ENCODE measurements around the gene TRIM39. TPM values are rescaled to one million over a fixed set of nuclear protein-coding genes. Genes with fewer than 3 reads are reported as not detected.

Gene TRIM39
- total and polyA plus RNA-seq, 9 of the 15 experiments (the other 6 are each of a cell fraction or from before 2014, with no cell fraction given), result 5.6 to 17.7 (median 12.8) TPM

DNA sequence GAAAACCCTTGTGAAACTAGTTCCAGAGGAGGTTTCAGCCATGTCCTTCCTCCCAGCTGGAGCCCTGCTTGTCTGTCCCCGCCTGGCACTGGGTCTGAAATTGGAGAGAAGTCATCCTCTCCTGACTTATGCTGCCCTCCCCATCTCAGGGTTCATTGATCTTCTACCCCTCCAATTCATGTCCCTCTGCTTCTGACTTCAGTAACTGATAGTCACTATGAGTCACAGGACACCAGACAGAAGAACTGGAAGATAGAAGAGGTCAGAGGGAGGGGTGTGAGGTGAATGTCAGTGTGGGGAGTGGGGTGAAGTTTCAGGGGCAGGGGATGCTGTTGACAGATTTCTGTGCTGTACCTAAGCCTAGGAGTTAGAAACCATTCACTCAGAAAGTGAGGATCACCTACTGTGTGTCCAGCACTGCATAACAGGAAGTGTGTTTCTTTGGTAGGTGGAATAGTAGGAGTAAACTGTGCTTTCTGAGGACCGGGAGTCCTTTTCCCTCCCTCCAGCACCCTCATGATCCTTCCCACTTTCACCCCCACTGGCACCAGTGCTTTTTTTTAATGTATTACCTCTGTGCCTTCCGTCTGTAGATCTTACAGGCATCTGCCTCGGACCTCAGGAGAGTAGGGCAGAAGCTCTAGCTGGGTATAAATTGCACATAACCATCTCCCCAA lies 17.6 kb downstream of the TRIM39 start (continued):
- TF ChIP-seq, protein P1, sequence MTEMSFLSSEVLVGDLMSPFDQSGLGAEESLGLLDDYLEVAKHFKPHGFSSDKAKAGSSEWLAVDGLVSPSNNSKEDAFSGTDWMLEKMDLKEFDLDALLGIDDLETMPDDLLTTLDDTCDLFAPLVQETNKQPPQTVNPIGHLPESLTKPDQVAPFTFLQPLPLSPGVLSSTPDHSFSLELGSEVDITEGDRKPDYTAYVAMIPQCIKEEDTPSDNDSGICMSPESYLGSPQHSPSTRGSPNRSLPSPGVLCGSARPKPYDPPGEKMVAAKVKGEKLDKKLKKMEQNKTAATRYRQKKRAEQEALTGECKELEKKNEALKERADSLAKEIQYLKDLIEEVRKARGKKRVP (CRISPR knock-in tag; IDR thresholded peaks at IDR 0.05), result no peak
- TF ChIP-seq MTA2 (IDR thresholded peaks at IDR 0.05; ENCODE audit: low read depth), result peak; percentile 59
- TF ChIP-seq SRSF1 (IDR thresholded peaks at IDR 0.05; ENCODE audit: low read depth, low read length), result no peak
- peak; percentile 72 for TF ChIP-seq NEUROD1 (IDR thresholded peaks at IDR 0.05; ENCODE audit: borderline replicate concordance, low read depth, low read length, partially characterized antibody)
- no peak for TF ChIP-seq CREBBP (IDR thresholded peaks at IDR 0.05; ENCODE audit: low read depth, low read length)
- peak in 1 of 2 experiments; percentile 43; a peak in 1 of 4 replicates for TF ChIP-seq TRIM24 (IDR thresholded peaks at IDR 0.05)
- no peak for TF ChIP-seq HEY1 (CRISPR knock-in tag; IDR thresholded peaks at IDR 0.05; ENCODE audit: borderline replicate concordance)
- peak; percentile 27 for TF ChIP-seq MEIS2 (IDR thresholded peaks at IDR 0.05; ENCODE audit: partially characterized antibody)
- no peak for TF ChIP-seq ZFP36 (IDR thresholded peaks at IDR 0.05; ENCODE audit: low read depth, low read length, partially characterized antibody)
- TF ChIP-seq, protein P2, sequence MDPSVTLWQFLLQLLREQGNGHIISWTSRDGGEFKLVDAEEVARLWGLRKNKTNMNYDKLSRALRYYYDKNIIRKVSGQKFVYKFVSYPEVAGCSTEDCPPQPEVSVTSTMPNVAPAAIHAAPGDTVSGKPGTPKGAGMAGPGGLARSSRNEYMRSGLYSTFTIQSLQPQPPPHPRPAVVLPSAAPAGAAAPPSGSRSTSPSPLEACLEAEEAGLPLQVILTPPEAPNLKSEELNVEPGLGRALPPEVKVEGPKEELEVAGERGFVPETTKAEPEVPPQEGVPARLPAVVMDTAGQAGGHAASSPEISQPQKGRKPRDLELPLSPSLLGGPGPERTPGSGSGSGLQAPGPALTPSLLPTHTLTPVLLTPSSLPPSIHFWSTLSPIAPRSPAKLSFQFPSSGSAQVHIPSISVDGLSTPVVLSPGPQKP (CRISPR knock-in tag; IDR thresholded peaks at IDR 0.05), result no peak
- TF ChIP-seq ZNF583 (CRISPR knock-in tag; IDR thresholded peaks at IDR 0.05), result peak; percentile 61; the same call in 1 of the 2 replicates
- peak; percentile 96 for TF ChIP-seq FOSL1 (tag; conservative IDR thresholded peaks at IDR 0.05)
- TF ChIP-seq, protein P3, sequence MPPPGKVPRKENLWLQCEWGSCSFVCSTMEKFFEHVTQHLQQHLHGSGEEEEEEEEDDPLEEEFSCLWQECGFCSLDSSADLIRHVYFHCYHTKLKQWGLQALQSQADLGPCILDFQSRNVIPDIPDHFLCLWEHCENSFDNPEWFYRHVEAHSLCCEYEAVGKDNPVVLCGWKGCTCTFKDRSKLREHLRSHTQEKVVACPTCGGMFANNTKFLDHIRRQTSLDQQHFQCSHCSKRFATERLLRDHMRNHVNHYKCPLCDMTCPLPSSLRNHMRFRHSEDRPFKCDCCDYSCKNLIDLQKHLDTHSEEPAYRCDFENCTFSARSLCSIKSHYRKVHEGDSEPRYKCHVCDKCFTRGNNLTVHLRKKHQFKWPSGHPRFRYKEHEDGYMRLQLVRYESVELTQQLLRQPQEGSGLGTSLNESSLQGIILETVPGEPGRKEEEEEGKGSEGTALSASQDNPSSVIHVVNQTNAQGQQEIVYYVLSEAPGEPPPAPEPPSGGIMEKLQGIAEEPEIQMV (tag; conservative IDR thresholded peaks at IDR 0.05; ENCODE audit: low read depth), result peak; percentile 36; the same call in 1 of the 2 replicates
- TF ChIP-seq ZC3H8 (IDR thresholded peaks at IDR 0.05), result no peak
- peak; percentile 64 for TF ChIP-seq NR2C1 (IDR thresholded peaks at IDR 0.05)
- TF ChIP-seq NR2C1 (tag; IDR thresholded peaks at IDR 0.05), result peak; percentile 86
- TF ChIP-seq, protein P4, sequence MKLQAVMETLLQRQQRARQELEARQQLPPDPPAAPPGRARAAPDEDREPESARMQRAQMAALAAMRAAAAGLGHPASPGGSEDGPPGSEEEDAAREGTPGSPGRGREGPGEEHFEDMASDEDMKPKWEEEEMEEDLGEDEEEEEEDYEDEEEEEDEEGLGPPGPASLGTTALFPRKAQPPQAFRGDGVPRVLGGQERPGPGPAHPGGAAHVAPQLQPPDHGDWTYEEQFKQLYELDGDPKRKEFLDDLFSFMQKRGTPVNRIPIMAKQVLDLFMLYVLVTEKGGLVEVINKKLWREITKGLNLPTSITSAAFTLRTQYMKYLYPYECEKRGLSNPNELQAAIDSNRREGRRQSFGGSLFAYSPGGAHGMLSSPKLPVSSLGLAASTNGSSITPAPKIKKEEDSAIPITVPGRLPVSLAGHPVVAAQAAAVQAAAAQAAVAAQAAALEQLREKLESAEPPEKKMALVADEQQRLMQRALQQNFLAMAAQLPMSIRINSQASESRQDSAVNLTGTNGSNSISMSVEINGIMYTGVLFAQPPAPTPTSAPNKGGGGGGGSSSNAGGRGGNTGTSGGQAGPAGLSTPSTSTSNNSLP (IDR thresholded peaks at IDR 0.05; ENCODE audit: borderline replicate concordance, low read depth, low read length), result no peak
- TF ChIP-seq, protein P5, sequence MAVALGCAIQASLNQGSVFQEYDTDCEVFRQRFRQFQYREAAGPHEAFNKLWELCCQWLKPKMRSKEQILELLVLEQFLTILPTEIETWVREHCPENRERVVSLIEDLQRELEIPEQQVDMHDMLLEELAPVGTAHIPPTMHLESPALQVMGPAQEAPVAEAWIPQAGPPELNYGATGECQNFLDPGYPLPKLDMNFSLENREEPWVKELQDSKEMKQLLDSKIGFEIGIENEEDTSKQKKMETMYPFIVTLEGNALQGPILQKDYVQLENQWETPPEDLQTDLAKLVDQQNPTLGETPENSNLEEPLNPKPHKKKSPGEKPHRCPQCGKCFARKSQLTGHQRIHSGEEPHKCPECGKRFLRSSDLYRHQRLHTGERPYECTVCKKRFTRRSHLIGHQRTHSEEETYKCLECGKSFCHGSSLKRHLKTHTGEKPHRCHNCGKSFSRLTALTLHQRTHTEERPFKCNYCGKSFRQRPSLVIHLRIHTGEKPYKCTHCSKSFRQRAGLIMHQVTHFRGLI (CRISPR knock-in tag; IDR thresholded peaks at IDR 0.05), result 0 out of 2 replicates have a peak, but pooled peaks have one; percentile 23
- no peak for TF ChIP-seq ZNF444 (CRISPR knock-in tag; IDR thresholded peaks at IDR 0.05)
- no peak for TF ChIP-seq CEBPG (CRISPR knock-in tag; IDR thresholded peaks at IDR 0.05)
- no peak for TF ChIP-seq CEBPG (tag; conservative IDR thresholded peaks at IDR 0.05 in 1 of 2, IDR thresholded peaks at IDR 0.05 in 1 of 2)
- TF ChIP-seq TAF1 (IDR thresholded peaks at IDR 0.05; ENCODE audit: control insufficient read depth, extremely low read depth, insufficient read depth, low read length, severe bottlenecking), result peak; percentile 14
